Renal cortex interstitium (tissue), 11 donors: ENCODE results near the gene SYNE2. TPM values are rescaled to one million over a fixed set of nuclear protein-coding genes. Genes with fewer than 3 reads are reported as not detected.
"Not testable (repeated sequence)": the region's sequence is repeated elsewhere in the genome, so short reads cannot be mapped to it uniquely, and the experiment has no call there.

Source experiments
- DNase-seq, 11 donors: peaks; one replicate each; pipeline ENCODE4 v3.0.0-alpha.2; 2013; ENCODE audit warnings: low read depth in 9 of 11, low spot score in 4 of 11; ENCODE audit errors: extremely low read depth in 1 of 11
- polyA plus RNA-seq, 3 donors: library from polyadenylated mRNA; unstranded; fragments of 120-200 nt; gene quantifications; one replicate each; pipeline ENCODE4 v1.2.1, GENCODE V29; 2013; ENCODE audit not compliant: insufficient read length in 3 of 3

Gene SYNE2
- polyA plus RNA-seq, 3 donors, result 113 to 171 (median 131) TPM

DNA sequence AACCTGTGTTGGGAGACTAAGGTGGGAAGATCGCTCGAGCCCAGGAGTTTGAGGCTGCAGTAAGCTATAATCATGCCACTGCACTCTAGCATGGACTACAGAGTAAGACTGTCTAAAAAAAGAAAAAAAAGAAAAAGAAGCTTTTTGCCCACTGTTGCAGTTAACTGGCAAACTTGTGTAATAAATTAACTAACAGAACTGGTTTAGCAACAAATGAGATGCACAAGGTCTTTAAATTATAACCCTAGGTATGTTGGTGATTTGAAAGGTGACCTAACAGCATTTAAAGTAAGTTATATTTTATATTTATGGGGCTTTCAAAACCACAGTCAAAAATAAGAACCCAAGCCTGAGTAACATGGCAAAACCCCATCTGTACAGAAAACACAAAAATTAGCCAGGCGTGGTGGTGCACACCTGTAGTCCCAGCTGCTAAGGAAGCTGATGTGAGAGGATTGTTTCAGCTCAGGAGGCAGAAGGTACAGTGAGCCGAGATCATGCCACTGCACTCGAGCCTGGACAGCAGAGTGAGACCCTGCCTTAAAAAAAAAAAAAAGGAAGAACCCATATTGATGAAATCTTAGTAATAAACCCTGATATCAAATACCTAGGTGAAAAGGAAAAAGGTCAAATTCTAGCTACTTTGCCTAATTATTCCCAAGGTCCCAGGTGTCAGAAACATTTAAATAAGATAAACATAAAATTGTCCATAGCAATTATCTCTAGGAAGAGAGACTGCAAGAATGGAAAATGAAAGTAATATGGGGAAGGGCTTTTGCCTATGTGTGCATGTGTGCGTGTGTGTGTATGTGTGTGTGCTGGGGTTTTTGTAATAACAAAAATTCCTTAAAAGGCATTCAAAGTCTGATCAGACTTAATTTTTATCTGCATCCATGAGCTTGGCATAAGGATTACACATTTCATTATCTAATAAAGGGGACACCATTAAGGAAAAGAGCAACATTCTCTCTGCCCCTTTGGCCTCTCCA lies 15.4 kb downstream of the SYNE2 start:
- peak in 2 of 11 donors; percentile 51 to 71 for DNase-seq

- DNase-seq, result not testable (repeated sequence)
These were observed 17.3 kb downstream of the SYNE2 start for GRCh38 chr14:63869940-63870752.

- not testable (repeated sequence) for DNase-seq
These were observed 17.9 kb downstream of the SYNE2 start for GRCh38 chr14:63870753-63871037.

- DNase-seq, result no peak
These were observed 21.4 kb downstream of the SYNE2 start for GRCh38 chr14:63874223-63874622.

GRCh38 chr14:63875311-63875710 lies 22.5 kb downstream of the SYNE2 start:
- DNase-seq, result no peak

DNA sequence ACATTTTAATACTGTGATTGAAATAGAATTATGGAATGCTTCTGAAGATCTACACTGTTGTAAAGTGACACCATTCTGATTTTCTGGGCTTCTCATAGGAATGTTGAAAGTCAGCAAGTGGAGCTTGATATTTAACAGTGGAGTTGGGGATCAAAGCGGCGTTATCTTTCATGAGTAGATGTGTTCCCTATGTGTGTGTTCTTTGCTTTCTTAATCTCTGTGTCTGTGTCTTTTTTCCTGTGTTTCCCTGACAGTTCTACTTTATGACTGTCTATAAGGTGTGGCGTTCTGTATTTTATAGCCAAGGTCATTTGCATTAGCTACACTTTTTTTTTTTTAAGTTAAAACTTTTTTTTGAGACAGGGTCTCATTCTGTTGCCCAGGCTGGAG lies 24.7 kb downstream of the SYNE2 start:
- DNase-seq, result no peak

GRCh38 chr14:63878052-63878451 lies 25.2 kb downstream of the SYNE2 start:
- DNase-seq, result no peak

- DNase-seq, result no peak
These were observed 26.0 kb downstream of the SYNE2 start for GRCh38 chr14:63878792-63879191.

DNA sequence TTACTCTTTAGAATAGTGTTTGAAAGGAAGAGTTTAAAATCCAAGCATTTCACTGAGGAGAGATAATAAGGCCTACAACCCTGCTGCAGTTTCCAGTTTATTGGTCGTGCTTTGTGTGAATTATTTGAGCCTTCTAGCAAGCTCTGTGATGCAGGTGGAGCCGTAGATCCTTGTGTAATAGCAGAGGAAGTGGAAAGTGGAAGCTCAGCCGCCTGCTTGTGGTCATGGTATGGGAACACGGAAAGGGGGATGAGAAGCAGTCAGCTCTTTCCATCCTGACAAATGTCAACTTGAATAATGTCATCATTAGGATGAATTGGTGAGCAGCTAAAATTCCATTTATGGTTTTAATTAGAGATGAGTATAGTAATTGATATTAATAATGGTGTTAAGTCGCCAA lies 29.1 kb downstream of the SYNE2 start:
- no peak for DNase-seq

GRCh38 chr14:63887899-63888298 lies 35.1 kb downstream of the SYNE2 start:
- DNase-seq, result no peak

- DNase-seq, result no peak
These were observed 37.7 kb downstream of the SYNE2 start for GRCh38 chr14:63890553-63890952.

- peak in 1 of 11 donors; percentile 45 for DNase-seq
These were observed 38.6 kb downstream of the SYNE2 start for GRCh38 chr14:63891148-63891975.

DNA sequence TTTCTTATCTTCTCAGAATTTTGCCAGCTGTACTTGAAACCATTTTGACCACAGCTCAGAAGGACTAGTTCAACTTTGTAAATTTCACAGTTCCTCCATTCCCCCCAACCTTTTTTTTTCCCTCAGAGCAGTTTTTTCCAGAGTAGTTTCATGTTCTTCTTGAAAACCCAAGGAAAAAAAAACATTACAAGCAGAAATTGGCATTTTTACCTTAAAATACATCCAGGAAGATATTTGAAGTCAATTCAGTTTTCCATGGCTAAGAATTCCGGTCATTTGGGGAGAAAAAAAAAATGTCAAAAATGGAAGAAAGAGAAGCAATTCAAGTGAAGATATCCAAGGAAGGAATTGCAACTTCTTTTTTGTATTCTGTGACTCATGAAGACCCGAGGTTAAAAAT lies 39.5 kb downstream of the SYNE2 start:
- no peak for DNase-seq

DNA sequence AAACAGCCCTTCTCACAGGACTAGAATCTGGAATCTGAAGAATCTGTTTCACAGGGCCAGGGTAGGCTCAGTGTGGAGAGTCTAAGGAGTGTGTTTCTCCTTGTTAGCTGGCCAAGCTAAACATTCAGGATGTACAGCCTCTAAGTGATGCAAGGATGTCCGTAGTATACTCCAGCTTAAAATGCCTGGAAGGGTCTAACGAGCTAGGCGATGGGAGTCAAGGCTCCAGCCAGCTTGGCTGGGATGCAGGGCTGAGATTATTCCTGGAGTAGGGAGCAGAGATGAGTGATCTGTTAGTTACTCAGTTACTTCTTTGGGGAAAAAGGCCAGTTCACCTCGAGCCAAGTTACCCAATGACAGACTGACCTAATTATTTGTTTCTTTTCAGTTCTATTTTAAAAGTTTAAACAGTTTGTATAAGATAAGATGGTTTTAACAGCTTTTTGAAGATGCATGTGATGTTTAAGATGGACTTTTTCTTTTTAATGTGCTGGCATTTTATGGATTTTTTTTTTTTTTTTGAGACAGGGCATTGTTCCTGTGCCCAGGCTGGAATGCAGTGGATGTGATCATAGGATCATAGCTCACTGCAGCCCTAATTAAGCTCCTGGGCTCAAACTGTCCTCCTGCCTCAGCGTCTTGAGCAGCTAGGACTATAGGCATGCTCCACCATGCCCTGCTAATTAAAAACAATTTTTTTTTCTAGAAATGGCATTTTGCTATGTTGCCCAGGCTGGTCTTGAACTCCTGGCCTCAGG lies 41.1 kb downstream of the SYNE2 start:
- DNase-seq, result peak in 1 of 11 donors; percentile 50

- no peak for DNase-seq
These were observed 42.7 kb downstream of the SYNE2 start for GRCh38 chr14:63895510-63895909.

GRCh38 chr14:63896278-63896720 lies 43.5 kb downstream of the SYNE2 start:
- DNase-seq, result peak in 9 of 11 donors; percentile 46 to 84 (median 53)

DNA sequence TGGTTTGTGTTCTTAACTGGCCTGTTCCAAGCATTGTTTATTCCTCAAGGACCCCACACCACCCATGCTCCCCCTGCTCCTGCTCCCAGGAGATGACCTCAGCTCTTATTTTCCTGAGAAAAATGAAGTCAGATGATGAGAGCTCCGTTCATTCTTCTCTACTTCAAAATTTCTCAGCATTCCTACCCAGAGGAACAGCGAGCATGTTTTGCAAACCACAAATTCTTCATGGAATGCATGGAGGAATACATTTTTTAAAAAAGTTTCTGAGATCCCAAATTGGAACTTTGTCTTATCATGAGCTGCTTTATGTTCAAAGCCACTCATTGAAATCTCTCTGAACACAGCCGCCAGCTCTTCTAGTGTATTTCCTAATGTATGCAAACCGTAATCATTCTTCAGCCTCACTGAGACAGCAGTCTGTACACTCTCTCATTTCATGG lies 44.9 kb downstream of the SYNE2 start:
- no peak for DNase-seq

GRCh38 chr14:63899953-63900352 lies 47.1 kb downstream of the SYNE2 start:
- no peak for DNase-seq
